ENCODE results near the gene CRYGN.

- TF ChIP-seq, protein P1, sequence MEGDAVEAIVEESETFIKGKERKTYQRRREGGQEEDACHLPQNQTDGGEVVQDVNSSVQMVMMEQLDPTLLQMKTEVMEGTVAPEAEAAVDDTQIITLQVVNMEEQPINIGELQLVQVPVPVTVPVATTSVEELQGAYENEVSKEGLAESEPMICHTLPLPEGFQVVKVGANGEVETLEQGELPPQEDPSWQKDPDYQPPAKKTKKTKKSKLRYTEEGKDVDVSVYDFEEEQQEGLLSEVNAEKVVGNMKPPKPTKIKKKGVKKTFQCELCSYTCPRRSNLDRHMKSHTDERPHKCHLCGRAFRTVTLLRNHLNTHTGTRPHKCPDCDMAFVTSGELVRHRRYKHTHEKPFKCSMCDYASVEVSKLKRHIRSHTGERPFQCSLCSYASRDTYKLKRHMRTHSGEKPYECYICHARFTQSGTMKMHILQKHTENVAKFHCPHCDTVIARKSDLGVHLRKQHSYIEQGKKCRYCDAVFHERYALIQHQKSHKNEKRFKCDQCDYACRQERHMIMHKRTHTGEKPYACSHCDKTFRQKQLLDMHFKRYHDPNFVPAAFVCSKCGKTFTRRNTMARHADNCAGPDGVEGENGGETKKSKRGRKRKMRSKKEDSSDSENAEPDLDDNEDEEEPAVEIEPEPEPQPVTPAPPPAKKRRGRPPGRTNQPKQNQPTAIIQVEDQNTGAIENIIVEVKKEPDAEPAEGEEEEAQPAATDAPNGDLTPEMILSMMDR (IDR thresholded peaks at IDR 0.05; ENCODE audit: poor library complexity): no peak
- no peak for TF ChIP-seq EZH2 (IDR thresholded peaks at IDR 0.05; ENCODE audit: borderline replicate concordance)
These were observed 9.3 kb downstream of the CRYGN start for GRCh38 chr7:151430391-151431205.

Measured in hepatocyte (in vitro differentiated cells).